HCEC 1CT (cell line): ENCODE data around the gene MAGED2.
"Not testable (repeated sequence)": the region's sequence is repeated elsewhere in the genome, so short reads cannot be mapped to it uniquely, and the experiment has no call there.

ENCODE experiments used
- DNase-seq: peaks from one replicate; pipeline ENCODE4 v3.0.0-alpha.2; 2017

The MAGED2 gene, protein sequence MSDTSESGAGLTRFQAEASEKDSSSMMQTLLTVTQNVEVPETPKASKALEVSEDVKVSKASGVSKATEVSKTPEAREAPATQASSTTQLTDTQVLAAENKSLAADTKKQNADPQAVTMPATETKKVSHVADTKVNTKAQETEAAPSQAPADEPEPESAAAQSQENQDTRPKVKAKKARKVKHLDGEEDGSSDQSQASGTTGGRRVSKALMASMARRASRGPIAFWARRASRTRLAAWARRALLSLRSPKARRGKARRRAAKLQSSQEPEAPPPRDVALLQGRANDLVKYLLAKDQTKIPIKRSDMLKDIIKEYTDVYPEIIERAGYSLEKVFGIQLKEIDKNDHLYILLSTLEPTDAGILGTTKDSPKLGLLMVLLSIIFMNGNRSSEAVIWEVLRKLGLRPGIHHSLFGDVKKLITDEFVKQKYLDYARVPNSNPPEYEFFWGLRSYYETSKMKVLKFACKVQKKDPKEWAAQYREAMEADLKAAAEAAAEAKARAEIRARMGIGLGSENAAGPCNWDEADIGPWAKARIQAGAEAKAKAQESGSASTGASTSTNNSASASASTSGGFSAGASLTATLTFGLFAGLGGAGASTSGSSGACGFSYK

DNA sequence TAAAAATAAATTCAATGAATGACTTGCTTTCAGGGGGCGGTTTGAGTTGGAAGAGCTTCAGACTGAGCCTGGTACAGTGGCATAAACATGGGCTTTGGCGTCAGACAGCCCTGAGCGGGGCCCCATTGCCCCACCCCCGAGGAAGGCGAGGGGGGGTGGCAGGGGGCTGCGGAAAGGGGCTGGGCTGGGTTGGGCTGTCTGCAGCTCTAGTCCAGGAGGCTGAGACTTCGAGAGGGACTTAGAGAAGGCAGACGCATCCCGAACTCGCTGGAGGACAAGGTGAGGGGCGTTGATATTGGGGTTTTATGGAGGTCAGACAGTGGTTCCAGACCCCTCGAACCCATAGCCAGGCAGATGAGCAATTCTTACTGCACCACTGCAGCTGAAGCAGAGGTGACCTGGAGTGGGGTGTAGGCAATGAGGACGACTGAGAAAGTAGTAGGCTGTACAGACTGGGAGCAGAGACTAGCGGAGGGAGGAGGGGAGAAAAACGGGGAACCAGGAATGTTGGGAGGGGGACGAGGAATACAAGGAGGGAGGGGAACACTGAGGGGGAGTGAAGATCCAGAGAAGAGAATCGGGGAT lies at the start of gene MAGED2:
TSS of gene MAGED2 (plus strand) at position 222 of the 585 bp plus-strand sequence. CDS start 1,587 bp downstream, outside the sequence.
- DNase-seq: no peak

DNA sequence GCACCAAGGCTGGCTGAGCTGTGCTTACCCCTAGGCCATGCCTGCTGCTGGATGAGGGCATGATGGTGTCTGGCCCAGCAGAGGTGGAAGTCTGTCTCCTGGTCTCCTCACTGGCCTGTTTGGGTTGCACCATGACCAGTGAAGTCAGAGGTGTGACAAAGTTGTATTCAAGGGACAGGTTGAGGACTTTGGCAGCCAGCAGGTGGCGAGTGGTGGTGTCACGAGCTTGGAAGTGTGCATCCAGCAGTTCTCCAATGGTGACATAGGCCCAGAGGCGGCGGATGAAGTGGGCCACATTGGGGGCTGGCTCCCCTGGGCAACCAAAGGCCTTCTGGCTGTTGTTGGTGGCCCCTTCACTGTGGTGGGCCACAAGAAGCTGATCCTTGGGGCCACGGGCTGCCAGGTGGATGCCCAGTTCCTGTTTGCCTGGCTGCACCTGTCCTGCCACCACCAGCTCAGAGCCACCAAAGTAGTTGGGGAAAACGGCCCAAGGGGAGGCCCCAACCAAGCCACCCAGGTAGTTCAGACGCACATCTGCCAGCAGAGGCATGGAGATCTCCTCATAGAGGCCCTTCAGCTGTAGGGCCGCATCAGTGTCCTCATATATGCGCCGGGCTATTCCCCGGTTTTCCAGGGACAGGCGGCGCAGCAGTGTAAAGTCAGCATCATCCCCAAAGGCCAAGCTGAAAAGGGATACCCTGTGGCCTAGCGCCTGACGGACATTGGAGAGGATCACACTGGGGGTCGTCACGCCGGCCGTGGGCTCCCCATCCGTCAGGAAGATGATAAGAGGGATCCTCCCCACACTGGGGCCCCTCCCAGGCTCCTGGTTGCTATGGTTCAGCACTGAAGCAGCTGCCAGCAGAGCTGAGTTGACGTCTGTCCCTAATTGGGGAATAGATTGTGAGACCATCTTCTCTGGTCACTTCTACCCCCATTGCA lies 49.2 kb upstream of the MAGED2 start:
- no peak for DNase-seq

DNA sequence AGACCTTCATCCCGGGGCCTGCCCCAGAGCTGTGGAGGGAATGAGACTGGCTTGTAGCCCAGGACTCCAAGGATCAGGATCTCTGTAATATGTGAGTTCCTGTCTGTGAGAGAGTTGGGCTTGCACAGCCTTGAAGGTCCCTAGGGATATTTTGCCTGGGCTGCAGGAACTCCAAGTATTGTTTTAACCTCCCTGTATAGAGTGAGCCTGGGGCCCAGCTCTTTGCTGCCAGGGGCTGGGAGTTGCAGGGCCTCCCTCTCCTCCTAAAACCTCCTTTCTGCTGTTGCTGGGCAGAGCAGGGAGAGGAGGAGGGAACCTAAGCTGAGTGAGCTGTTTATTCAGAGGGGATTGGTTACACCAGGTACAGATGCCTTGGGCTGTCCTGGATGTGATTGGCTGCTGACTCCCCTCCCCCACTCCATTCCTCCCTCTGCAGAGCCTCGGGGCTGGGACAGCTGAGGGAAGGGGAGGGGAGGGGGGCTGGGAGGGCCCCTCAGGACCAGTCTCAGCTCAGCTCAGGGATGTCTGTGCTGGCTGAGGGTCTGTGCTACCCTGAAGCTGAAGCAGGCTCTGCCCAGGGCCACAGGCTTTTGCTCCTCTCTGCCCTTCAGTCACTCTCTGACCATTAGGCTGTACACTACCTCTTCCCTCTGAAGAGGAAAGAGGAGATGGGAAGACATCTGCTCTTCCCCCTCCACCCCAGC lies 33.0 kb upstream of the MAGED2 start:
- DNase-seq: not testable (repeated sequence)

DNA sequence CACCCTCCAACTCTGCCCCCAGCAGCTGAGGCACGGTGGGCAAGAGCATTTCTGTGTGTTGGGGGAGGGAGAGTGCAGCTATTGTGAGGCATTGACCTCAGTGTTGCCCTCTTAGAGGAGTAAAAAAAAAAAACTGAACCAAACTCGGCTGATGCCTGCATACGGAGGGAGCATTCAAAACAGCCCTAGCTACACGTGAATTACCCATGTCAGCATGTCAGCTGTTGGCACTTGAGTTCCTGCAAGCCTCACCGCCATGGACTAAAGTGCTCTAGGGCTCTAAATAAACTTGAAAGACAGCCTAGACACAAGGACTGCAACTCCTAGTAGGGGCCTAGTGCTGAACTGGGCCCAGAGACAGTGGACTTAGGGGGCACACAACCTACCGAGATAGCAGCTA lies 31.5 kb upstream of the MAGED2 start:
- DNase-seq: no peak

DNA sequence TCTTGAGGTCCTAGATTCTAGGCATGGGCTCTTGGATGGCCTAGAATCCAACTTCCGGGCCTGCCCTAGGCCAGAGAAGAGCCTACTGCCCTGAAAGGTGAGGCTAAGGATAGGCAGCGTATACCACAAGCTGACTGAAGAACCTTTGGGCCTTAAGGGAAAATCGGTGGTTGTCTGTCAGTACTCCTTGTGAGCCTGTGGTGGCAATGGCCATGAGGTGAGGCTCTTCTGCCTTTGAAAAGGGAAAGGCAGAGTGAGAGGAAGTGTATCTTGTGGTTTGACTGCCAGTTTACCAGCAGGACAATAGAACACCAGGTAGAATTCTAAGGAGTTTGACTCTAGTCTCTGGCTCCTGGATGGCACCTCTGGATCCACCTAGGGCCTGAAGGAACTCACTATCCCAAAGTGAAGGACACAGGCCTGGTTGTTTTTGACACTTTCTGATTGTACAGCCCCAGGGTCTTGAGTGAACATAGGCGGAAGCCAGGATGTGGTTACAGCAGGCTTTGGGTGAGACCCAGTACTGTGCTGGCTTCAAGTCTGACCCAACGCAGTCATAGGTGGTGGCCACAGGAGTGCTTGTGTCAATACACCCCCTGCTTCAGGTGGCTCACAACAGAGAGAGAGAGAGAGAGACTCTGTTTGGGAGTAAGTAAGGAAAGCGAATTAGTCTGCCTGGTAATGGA lies 30.4 kb upstream of the MAGED2 start:
- no peak for DNase-seq

DNA sequence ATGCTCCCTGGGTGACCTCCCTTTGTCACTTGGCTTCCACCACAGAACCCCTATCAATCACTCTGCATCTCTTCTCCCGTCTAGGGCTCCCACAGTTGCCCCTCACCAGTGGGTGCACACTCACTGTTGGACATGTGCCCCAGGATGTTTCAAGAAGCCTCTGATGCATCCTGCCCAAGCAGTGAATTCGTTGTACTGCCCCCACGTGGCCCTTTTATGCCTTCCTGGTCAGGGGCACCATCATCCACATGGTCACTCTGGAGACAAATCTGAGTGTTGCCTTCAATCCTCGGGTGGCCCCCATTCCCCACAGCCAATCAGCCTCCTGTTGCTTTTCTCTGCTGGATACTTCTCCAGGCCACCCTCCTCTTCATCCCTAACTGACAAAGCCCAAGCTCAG lies 21.6 kb upstream of the MAGED2 start:
- no peak for DNase-seq

DNA sequence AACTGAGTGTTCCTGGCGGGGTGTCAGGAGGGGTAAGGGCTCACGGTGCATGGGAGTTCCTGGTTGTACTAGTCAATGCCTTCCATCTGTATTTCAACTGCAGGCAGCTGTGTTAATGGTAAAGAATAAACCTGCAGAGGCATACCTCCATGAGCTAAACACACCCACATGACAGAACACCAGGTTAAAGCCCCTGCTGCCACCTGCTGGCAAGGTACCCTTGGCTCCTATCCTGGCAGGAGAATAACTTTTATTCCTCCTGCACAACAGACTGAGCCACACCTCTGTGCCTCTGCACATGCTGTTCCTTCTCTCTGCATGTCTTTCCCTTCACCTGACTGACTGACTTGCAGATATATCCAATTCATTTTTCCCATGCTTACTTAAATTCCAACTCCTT lies 20.6 kb upstream of the MAGED2 start:
- DNase-seq: no peak

DNA sequence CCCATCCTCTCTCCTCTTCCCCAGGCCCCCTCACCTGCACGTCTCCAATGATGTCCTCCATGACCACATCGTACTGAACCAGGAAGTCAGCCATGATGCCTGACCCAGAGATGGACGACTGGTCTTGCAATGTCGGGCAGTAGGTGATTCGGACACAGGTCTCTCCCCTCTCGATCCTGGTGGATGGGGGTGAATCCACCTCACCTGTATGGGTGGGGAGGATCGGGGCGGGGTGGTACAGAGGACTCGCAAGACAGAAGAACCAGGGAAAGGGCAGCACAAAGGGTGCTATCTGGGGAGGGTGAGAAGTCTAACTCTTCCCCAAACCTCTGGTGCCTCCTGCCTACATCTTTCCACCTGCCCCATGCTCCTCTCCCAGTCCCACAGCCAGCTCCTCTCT lies 19.1 kb upstream of the MAGED2 start:
- no peak for DNase-seq

DNA sequence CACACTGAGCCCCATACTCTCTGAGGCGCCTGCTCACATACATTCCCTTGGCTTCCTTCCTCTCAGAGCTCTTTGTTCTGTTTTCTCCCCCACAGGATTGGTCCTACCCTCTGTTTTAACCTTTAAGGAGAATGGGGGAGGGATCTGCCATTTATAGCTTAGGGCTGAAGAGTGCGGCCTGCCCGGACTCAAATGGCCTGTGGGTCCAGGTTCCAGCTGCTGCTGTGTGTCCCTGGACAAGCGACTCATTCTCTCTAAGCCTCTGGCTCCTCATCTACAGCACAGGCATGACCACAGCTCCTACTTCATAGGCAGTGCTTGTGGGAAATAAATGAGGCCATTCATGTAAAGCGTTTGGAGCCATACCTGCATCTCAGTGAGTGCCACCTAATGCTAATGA lies 18.1 kb upstream of the MAGED2 start:
- DNase-seq: not testable (repeated sequence)

DNA sequence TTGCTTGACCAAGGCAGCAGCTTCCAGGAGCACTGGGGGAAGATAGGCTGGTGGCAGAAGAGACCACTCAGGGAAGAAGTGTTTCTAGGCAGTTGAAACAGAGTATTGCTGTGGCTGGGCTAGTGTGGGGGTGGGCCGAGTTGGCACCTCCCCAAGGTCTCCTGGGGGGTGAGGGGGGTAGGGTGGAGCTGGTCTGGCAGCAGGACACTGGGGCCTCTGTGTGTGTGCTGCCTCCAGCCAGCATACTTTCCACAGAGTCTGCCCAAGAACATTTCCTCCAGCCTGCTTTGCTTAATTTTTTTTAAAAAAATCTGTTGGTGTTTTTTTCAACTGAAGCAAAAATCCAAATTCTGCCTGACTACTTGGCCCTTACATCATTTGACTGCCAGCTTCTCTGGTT lies 13.5 kb upstream of the MAGED2 start:
- no peak for DNase-seq

DNA sequence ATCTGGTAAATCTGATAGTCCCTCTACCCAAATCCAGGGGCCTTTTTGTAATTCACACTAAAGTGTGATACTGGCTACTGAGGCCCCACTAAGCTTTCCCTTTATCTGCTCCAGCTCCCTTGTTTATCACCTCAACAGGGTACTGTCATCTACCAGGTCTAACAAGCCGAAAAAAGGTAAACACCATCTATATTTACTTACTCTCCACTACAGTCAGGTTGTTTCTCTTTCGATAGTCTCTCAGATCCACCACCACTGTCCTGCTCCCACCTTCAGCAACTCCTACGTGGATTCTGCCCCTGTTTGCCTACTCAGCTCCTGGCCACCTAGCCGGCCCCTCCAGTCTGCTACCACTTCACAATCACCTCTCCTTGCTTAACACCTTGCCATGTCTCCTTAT lies 12.8 kb upstream of the MAGED2 start:
- no peak for DNase-seq

DNA sequence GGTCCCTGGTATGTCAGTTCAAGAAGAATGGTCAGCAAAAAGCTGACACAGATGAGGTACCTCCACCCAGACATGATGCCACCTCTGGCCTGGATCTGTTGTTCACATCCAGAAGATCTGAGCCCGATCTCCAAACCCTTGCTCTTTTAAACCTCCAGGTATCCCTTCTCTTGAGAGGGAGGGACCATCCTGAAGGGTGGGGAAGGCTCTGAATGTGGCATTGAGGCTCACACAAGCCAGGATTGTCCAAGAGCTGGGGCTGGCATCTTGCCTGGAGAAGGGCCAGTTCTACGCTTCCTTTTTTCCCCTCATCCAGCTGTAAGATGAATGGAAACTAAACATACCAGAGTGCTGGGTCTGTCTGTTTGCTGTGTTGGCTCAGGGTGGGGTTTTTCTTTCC lies 9.4 kb upstream of the MAGED2 start, which contains the start of gene ITIH6:
TSS of gene ITIH6 (minus strand) at position 119 of the 400 bp plus-strand sequence. CDS start at position 74, 45 bp downstream.
- DNase-seq: no peak

DNA sequence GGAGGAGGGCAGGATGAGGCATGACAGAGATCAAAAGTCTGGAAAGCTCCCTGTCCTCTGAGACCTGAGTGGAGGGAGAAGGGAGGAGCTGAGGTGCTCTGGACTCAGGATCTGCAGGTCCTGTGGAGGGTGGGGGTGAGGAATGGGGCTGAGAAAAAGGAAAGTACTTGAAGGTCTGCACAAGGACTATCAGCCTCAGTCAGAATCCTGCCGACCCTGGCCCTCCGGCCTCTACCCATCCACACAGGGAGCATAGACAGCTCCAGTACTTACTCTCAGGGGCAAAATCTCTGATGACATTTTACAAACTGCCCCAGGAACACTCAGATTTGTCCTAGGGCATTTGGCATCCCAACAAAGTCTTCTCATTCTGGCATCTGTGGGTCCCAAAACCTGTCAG lies 8.5 kb upstream of the MAGED2 start:
- no peak for DNase-seq

DNA sequence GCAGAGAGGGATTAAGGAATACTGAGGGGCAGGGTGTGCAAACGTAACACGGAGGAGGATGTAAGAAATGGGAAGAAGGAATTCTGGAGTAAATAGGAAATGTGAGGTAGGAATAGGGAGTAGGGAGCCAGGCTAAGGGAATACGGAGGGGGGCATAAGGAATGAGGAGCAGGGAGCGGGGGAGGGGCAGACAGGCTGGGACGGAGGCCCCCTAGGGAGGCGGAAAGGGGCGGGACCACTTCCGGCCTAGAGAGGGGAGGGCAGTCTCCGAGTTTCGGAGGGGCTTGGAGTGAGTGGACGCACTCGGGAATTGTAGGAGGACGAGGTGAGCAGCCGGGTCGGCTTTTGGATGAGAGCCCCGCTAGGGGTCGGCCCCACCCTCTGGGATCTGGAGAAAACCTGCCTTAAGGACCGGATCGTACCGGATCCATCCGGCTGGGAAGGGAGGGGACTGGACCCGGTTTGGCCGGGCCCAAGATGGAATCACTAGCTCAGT lies 612 bp downstream of the MAGED2 start:
- DNase-seq: peak; percentile 16

DNA sequence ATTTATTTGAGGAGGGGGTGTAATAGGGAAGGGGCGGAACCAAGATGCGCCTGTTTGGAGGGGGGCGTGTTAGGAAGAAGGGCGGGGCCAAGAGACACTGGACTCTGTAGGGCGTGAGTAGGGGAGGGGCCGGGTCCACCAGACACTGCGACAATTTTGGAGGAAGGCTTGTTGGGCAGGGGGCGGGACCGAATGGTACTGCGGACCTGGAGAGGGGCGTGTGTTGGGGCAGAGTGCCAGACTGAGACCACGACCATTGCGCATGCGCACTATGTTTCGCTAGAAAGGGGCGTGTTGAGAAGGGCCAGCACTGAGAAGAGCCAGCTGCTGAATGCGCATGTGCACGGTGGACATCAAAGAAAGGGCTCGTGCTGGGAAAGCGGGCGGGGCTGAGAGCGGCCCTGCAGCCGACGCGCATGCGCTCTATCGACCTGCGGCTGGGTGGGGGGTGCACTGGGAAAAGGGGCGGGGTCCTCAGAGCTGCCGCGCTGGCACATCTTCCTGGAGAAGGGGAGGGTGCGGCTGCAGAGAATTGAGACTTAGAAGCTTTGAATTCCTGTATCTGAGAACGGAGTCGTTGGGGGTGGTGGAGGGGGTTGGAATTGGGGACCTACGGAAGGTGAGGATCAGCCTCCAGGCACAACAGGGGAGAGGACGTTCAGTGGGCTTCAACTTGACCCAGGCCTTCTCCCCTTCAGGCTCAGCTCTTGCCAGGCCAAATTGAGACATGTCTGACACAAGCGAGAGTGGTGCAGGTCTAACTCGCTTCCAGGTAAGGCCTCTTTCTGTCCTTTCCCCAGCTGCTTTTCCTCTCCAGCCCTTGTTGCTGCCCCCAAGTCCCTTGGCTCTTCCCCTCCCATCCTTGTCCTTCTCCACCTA lies 1.3 kb downstream of the MAGED2 start:
- peak; percentile 87 for DNase-seq

DNA sequence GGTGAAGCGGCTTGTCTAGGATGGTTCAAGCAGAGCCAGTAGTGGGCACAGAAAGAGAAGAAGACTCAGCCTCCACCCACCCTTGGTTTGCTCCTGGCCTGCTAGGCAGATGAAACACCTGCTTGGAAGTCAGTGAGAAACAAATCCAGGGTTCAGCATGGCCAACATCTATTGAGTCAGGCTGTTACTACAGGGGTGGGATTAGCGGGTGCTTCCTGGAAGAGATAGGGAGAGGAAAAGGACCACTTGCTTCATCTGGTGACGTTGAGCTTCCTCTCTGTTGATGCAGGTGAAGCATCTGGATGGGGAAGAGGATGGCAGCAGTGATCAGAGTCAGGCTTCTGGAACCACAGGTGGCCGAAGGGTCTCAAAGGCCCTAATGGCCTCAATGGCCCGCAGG lies 3.0 kb downstream of the MAGED2 start:
- no peak for DNase-seq

DNA sequence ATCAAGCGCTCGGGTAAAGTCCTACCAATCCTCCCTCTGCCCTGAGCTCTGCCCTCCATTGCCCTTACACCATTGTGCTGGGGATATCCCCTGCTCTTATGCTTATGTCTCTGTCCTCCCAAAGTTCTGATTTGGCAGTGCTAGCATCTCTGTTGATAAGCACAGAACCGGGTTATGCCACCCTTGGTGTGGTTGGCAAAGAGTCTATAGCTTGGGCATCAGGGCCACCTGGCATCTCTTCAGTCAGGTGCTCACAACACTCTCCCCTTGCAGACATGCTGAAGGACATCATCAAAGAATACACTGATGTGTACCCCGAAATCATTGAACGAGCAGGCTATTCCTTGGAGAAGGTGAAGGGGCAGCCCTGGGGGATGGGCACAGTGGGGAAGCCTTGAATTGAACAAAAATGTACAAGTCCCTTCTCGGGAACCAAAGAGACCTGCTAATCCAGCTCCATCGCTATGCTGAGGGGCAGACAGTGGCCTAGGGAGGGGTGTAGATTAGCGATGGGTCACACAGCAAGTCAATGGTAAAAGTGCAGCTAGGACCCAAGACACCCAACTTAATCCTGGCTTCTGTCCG lies 3.8 kb downstream of the MAGED2 start:
- no peak for DNase-seq

DNA sequence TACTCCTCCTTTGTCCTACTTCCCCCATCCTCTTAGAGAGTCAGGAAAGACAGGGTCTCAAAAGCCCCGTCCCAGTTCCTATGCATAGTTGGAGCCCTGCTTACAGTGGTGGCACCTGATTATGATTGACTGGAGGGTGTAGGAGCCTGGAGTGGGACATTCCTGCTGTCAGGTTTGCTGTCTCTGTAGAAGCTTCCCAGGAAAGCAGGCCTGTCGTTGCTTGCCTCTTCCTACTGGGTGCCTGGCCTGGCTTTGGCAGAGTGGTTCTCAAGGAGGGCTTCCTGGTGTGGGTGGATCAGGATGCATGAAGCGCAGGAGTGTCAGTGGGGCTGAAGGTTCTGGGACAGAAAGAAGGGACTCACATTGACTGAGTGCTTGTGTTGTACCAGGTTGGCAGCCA lies 4.8 kb downstream of the MAGED2 start:
- no peak for DNase-seq

DNA sequence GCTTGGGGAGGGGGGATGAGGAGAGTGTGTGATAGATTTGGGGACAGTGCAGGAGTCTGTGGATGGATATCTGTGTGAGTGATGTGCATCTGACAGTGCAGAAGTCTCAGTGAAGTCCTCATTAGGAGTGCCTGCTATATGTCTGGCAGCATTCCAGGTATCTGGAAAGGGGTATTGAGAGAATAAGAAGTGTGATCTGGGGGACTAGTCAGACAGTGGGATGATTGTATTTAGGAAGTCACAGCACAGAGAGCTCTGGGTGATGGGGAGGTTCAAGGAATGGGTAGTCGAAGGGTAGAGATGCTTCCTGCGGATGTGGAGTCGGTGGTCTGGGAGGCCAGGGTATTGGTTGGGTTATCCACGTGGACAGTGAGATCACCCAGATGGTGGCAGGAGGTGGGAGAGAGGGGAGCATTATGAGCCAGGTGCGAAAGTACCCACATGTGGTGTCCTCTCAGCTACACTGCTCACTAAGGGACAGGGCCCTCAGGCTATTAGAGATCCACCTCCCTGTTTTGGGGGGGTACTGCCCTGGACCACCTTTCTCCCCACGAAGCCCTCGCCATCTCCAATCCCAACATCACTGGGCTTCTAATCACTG lies 9.8 kb downstream of the MAGED2 start:
- DNase-seq: no peak

DNA sequence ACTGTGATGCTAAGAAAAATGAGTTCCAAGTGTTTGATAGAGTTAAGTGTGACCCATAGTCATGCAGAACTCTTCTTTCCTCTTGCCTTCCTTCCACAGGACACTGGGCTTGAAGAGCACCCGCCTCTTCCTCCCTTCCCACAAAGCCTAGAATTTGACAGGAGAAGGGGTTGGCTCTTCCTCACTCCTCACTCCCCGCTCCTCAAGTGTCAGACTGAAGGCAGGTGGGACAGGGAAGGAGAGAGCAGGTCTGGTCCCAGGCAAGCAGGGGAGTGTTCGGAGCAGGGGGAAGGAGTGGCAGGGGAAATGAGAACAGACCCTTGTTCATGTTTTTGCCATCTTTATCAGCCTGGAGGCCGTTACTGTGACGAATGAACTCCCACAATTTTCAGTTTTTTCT lies 10.7 kb downstream of the MAGED2 start:
- no peak for DNase-seq
